ENCODE results near the gene FSHR. TPM values are rescaled to one million over a fixed set of nuclear protein-coding genes. Genes with fewer than 3 reads are reported as not detected.

The FSHR gene
- total RNA-seq, 1 donor from 2014 or later = not detected

- ATAC-seq (no peak), DNase-seq (ENCODE audit: low spot score) (no peak)
Observed at GRCh38 chr2:49111456-49111855, 42.9 kb downstream of the FSHR start.

DNA sequence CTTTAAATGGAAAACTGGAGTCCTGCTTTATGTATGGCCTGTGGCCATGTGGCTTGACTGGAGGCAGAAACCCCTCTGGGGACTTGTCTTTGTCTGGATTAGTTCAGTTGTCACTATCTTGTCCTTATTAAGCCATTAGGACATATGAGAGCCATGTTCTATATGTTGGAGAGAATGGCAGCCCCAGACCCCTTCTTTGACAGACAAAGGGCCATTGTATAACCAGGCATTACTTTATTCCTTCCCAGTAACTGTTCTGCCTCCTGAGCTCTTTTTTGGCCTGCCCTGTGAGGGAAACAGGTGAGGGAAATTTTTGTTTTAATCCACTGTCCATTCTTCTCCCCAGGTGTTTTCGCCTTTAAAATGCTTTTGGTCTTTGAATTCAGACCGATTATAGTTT is 43.3 kb downstream of the FSHR start:
- no peak for ATAC-seq
- no peak for DNase-seq (ENCODE audit: low spot score)

- DNase-seq (ENCODE audit: low spot score) (no peak), ATAC-seq (no peak)
Observed at GRCh38 chr2:49110571-49110970, 43.7 kb downstream of the FSHR start.

GRCh38 chr2:49108851-49109250 is 45.5 kb downstream of the FSHR start:
- no peak for ATAC-seq
- no peak for DNase-seq (ENCODE audit: low spot score)

- DNase-seq (ENCODE audit: low spot score) = no peak
- ATAC-seq = no peak
Observed at GRCh38 chr2:49108436-49108835, 45.9 kb downstream of the FSHR start.

GRCh38 chr2:49105506-49105905 is 48.8 kb downstream of the FSHR start:
- no peak for ATAC-seq
- no peak for DNase-seq (ENCODE audit: low spot score)

DNA sequence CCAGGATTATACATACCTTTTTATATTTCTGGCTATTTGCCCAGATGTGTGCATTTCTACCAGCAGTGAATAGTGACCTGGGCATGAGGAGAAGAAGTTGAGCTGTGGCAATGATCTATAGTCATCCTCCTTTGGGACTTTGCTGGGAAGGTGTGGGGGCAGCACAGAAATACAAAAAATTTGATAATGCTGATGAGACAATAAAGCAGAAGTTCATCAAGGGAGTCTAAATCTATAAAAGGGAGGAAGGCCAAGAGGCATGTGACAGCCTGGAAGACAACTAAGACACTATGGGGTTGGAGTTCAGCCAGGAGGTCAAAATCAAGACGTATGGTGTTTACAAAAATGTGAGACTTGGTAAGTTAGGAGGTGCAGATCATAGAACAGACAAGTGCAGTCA is 52.2 kb downstream of the FSHR start:
- no peak for DNase-seq (ENCODE audit: low spot score)
- no peak for ATAC-seq

DNA sequence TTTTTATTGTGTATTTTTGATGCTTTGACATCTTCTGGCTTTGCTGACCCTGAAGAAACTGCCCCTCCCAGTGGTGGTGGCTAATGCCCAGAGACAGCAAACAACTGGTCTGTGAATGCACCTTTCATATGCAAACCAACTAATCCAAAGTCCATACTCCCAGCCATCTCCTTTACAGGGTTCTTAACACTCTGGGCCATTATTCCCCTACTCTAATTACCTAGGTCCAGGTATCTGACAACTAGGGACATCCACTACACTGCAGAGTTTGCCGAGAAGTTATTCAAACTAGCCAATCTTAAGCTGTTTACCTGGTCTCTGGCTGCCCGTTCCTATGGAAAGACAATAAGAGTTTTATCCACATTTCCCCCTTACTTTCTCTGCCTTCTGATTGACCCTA is 73.6 kb downstream of the FSHR start:
- ATAC-seq = no peak
- no peak for DNase-seq (ENCODE audit: low spot score)

- no peak for ATAC-seq
- no peak for DNase-seq (ENCODE audit: low spot score)
Observed at GRCh38 chr2:49070716-49071115, 83.6 kb downstream of the FSHR start.

GRCh38 chr2:49069829-49070228 is 84.5 kb downstream of the FSHR start:
- ATAC-seq (no peak), DNase-seq (ENCODE audit: low spot score) (no peak)

DNA sequence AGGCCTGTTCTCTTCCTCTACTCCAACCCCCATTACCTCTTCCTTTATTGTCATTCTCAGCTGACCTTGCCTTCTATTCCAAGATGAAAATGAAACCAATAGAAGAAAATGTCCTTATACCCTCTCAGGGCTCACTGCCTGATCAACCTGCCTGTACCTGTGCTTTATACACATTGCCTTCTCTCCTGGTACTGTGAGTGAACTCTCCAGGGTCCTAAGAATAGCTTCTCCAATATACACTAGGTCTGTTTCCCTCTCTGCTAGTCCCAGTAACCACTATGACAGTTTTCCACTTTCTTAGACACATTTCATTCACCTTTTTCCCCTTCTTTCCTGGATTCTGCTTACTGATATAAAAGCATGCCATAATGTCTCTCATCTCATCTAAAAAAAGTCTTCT is 85.7 kb downstream of the FSHR start:
- DNase-seq (ENCODE audit: low spot score) (no peak), ATAC-seq (no peak)

DNA sequence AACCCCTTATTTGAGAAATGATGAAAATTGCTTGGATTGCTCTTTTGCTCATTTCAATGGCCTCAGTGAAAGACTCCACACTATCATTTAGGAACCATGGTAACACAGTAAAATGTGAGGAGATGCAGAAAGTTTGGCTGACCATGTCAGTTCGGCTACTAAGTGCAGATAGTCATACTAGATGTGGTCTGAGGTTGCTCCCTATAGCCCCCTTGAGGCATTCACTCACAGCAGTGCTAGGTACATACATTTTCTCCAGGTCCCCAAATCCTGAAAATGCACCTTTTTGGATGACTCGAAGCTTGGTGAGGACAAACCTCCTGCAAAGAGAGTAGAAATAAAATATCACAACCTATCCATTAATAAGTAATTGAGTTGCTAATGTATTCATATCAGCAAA is 86.3 kb downstream of the FSHR start:
- DNase-seq (ENCODE audit: low spot score) (no peak), ATAC-seq (no peak)

GRCh38 chr2:49053156-49053555 is 101.2 kb downstream of the FSHR start:
- ATAC-seq (no peak), DNase-seq (ENCODE audit: low spot score) (no peak)

GRCh38 chr2:49050265-49050664 is 104.0 kb downstream of the FSHR start:
- DNase-seq (ENCODE audit: low spot score) = no peak
- no peak for ATAC-seq

DNA sequence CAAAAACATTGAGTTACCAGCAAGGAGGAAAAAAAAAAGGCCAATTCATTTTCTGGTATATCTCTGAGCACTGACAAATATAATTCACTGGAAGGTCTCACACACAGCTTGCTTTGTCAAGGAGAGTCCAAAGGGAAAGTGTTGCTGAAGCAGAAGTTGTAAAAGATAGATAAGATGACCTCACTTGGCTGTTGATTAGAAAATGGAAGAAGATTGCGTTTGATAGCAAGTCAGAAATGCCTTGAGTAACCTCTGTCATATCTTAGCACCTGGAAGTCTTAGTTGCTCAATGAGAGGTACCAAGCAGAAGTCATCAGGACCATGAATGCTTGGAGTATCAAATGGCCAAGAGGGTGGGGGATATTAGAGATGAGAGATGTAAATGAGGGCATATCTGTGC is 105.2 kb downstream of the FSHR start:
- DNase-seq (ENCODE audit: low spot score) (no peak), ATAC-seq (no peak)

- DNase-seq (ENCODE audit: low spot score) = no peak
- no peak for ATAC-seq
Observed at GRCh38 chr2:49045083-49045482, 109.2 kb downstream of the FSHR start.

DNA sequence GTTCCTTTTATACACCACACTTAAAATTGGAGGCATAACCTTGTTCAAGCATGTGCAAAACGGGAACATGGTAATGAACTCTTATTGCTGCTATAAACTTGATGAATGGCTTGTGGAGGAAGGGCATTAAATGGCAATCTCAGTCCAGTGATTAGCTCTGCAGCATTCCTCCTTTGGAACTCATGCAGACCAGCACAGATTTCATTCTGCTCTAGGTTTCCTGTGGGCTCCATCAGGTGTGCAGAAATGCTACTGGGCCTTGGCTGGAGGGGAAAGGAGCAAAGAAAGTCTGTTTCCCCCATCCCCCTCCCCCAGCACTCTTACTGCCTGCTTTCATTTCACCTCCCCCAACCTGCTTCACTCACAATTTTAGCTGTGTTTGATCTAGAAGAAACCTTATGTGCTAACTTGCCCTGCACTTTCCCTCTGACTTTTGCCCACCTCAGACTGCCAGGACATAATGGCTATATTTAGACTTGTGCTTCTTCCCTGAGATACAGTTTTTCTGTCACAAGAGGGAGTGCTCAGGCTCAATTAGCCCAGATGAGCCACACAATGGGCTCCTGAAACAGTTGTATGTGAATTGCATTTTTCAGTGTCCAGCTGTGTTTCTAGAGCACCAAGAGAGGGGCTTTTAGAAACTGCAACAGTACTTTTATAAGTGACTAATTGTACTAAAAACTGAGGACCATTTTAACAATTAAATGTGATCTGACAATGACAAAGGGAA is 109.8 kb downstream of the FSHR start:
- no peak for DNase-seq (ENCODE audit: low spot score)

GRCh38 chr2:49043405-49043982 is 110.8 kb downstream of the FSHR start:
- ATAC-seq = no peak
- no peak for DNase-seq (ENCODE audit: low spot score)

More for the DNA sequence above, 109.8 kb downstream of the FSHR start:
- no peak for ATAC-seq

GRCh38 chr2:49042488-49042887 is 111.8 kb downstream of the FSHR start:
- no peak for DNase-seq (ENCODE audit: low spot score)
- ATAC-seq = no peak

DNA sequence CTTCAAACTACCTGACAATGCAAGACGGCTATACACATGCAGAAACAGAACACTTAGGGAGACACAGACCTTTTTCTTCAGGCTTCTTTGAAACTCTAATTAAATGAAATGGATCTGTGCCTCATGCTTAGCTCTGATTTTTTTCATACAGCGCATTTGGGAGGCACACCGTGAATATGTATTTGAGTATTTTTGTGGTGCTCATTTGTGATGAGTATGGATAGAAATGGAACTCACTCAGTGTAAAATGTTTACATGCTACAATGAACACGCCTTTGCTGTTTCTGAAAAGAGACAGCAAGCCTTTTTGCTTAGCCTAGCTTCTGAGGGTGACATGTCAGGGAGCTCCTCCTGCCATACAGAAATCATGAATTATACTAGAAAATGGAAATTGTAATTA is 113.3 kb downstream of the FSHR start:
- ATAC-seq (no peak), DNase-seq (ENCODE audit: low spot score) (no peak)

DNA sequence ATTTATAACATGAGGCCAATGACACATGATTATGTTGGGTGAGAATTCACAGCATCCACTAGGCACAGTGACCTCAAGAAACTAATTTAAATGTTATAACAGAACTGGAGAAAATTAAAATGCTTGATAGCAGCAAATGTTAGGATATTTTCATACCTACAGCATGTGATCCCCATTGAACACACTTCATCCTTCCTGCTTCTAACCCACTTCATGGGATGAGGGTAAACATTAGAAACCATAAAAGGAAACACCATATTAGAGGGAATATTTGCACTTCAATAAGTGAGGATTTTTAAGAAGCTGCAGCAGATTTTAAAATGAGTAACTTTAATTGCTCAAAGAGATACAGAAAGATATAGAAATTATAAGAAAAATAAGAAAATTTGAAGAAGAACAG is 117.1 kb downstream of the FSHR start:
- no peak for DNase-seq (ENCODE audit: low spot score)
- ATAC-seq = no peak

GRCh38 chr2:49035481-49035880 is 118.8 kb downstream of the FSHR start:
- ATAC-seq = no peak
- no peak for DNase-seq (ENCODE audit: low spot score)

All from left lobe of liver (tissue), 2 donors.